HepG2 (cell line): ENCODE results near the gene TAS1R3. TPM values are rescaled to one million over a fixed set of nuclear protein-coding genes. Genes with fewer than 3 reads are reported as not detected.

Experiments used
- AGO1 ChIP-seq: fragments of 200-400 bp; formaldehyde crosslinking; IDR thresholded peaks from 2 replicates; pipeline ENCODE4 v1.6.1; 2017; ENCODE audit warnings: mild to moderate bottlenecking, low read depth, low read length, moderate library complexity; ENCODE audit not compliant: poor library complexity, severe bottlenecking
- HES4 ChIP-seq: sonication (generic); formaldehyde crosslinking; IDR thresholded peaks from 2 replicates; pipeline ENCODE4 v1.9.0; 2021; ENCODE audit warnings: mild to moderate bottlenecking, missing genetic modification reagents, borderline replicate concordance
- HNRNPUL1 ChIP-seq: fragments of 200-400 bp; formaldehyde crosslinking; IDR thresholded peaks from 2 replicates; pipeline ENCODE4 v1.6.1; 2017; ENCODE audit warnings: low read depth, mild to moderate bottlenecking, low read length, moderate library complexity
- HOXA9 ChIP-seq: sonication (generic); formaldehyde crosslinking; IDR thresholded peaks from 2 replicates; pipeline ENCODE4 v1.8.1; 2022; ENCODE audit warnings: missing genetic modification reagents, mild to moderate bottlenecking, moderate library complexity, borderline replicate concordance
- IKZF1 ChIP-seq: fragments of 450-650 bp; IDR thresholded peaks from 2 replicates; pipeline ENCODE4 v1.7.1; 2016
- ZBTB21 ChIP-seq: sonication (generic); formaldehyde crosslinking; IDR thresholded peaks from 2 replicates; pipeline ENCODE4 v1.4.0; 2020; ENCODE audit warnings: missing genetic modification reagents
- ZNF263 ChIP-seq: sonication (generic); formaldehyde crosslinking; IDR thresholded peaks from 2 replicates; pipeline ENCODE4 v1.4.0; 2020; ENCODE audit warnings: missing genetic modification reagents
- ZNF343 ChIP-seq: sonication (generic); formaldehyde crosslinking; IDR thresholded peaks from 2 replicates; pipeline ENCODE4 v1.4.0; 2020; ENCODE audit warnings: mild to moderate bottlenecking, missing genetic modification reagents
- ZNF841 ChIP-seq: sonication (generic); formaldehyde crosslinking; IDR thresholded peaks from 2 replicates; pipeline ENCODE4 v1.8.1; 2023; ENCODE audit warnings: missing genetic modification reagents, borderline replicate concordance
- polyA plus RNA-seq, 8 experiments: library from polyadenylated mRNA; depleted of rRNA in 3 of 8; stranded (reverse) in 7 of 8; unstranded in 1 of 8; fragments of >200 nt; fragmentation: Illumina TruSeq in 4 of 8; extraction: Trizol in 4 of 8; gene quantifications; 2 replicates each; pipeline versions ENCODE4 v1.2.1 to v1.2.3, GENCODE V29; 2011 to 2016; ENCODE audit warnings: low read depth in 4 of 8, missing spikeins in 1 of 8, mixed read lengths in 1 of 8; ENCODE audit not compliant: insufficient read depth in 1 of 8
- total RNA-seq, 5 experiments: library from RNA; depleted of rRNA; stranded (reverse); fragments of >200 nt; fragmentation: Illumina TruSeq; extraction: Trizol; gene quantifications; 2 replicates each; pipeline ENCODE4 v1.2.3, GENCODE V29; 2016; ENCODE audit warnings: low read depth in 1 of 5
- TF ChIP-seq, protein P1 (sequence below): sonication (generic); formaldehyde crosslinking; conservative IDR thresholded peaks from 2 replicates; pipeline ENCODE4 v1.8.0; 2022; ENCODE audit warnings: missing genetic modification reagents
- TF ChIP-seq, protein P2 (sequence below): IDR thresholded peaks from 2 replicates; pipeline ENCODE4 v1.6.1; 2012; ENCODE audit warnings: low read length, improper control_type of control experiment
- TF ChIP-seq, protein P3 (sequence below): sonication (generic); formaldehyde crosslinking; IDR thresholded peaks from 2 replicates; pipeline ENCODE4 v1.9.0; 2021; ENCODE audit warnings: missing genetic modification reagents, mild to moderate bottlenecking, borderline replicate concordance
- TF ChIP-seq, protein P4 (sequence below): sonication (generic); formaldehyde crosslinking; IDR thresholded peaks from 2 replicates; pipeline ENCODE4 v1.4.0; 2020; ENCODE audit warnings: mild to moderate bottlenecking, low read depth, missing genetic modification reagents
- TF ChIP-seq, protein P5 (sequence below): sonication (generic); formaldehyde crosslinking; IDR thresholded peaks from 2 replicates; pipeline ENCODE4 v1.4.0; 2020; ENCODE audit warnings: missing genetic modification reagents
- TF ChIP-seq, protein P6 (sequence below): sonication (generic); formaldehyde crosslinking; IDR thresholded peaks from 2 replicates; pipeline ENCODE4 v1.5.1; 2020; ENCODE audit warnings: mild to moderate bottlenecking, missing genetic modification reagents

Gene TAS1R3
- total and polyA plus RNA-seq, 2 of the 13 experiments (the other 11 are each of a cell fraction or from before 2014, with no cell fraction given): 0.13 to 0.15 TPM

DNA sequence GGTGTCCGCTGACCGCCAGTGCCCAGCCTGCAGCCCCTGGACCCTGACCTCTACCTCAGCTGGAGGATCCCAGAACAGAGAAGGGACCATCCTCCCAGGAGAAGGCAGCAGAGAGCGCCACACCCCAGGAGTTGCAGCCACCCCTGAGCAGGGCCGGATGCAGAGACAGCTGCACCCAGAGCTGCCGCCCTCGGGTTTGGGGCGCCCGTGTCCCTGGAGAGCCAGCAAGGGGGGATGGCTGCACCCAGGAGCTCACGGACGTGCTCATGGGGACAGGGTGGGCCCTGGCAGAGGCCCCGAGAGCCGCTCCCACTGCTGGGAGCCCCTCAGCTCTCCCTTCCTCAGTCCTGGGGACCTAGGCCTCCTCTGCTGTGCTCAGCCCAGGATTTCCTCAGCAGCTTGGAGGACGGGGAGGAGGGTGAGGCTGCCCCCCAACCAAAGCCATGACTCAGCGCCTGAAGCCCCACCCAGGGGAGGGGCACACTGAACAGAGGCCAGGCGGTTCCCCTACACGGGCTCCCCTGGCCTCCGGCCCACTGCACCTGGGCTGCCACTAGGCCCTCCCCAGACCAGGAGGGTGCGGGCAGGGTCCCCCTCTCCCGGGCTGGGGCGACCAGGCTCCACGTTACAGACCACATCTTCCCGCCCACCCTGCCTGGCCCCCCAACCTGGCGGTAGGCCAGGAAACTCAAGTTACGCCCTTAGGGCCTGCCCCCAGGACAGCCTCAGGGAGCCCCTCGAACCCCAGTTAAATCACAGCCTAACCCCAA lies 25.6 kb upstream of the TAS1R3 start (continued):
- TF ChIP-seq ZNF841 (CRISPR knock-in tag) (no peak), HOXA9 (CRISPR knock-in tag) (0 out of 2 replicates have a peak, but pooled peaks have one; percentile 26), HES4 (CRISPR knock-in tag) (no peak), ZNF343 (no peak), ZBTB21 (CRISPR knock-in tag) (no peak), ZNF263 (CRISPR knock-in tag) (peak; percentile 98), HNRNPUL1 (no peak), IKZF1 (no peak), AGO1 (no peak)
- TF ChIP-seq, protein P1, sequence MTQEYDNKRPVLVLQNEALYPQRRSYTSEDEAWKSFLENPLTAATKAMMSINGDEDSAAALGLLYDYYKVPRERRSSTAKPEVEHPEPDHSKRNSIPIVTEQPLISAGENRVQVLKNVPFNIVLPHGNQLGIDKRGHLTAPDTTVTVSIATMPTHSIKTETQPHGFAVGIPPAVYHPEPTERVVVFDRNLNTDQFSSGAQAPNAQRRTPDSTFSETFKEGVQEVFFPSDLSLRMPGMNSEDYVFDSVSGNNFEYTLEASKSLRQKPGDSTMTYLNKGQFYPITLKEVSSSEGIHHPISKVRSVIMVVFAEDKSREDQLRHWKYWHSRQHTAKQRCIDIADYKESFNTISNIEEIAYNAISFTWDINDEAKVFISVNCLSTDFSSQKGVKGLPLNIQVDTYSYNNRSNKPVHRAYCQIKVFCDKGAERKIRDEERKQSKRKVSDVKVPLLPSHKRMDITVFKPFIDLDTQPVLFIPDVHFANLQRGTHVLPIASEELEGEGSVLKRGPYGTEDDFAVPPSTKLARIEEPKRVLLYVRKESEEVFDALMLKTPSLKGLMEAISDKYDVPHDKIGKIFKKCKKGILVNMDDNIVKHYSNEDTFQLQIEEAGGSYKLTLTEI: no peak
- TF ChIP-seq, protein P2, sequence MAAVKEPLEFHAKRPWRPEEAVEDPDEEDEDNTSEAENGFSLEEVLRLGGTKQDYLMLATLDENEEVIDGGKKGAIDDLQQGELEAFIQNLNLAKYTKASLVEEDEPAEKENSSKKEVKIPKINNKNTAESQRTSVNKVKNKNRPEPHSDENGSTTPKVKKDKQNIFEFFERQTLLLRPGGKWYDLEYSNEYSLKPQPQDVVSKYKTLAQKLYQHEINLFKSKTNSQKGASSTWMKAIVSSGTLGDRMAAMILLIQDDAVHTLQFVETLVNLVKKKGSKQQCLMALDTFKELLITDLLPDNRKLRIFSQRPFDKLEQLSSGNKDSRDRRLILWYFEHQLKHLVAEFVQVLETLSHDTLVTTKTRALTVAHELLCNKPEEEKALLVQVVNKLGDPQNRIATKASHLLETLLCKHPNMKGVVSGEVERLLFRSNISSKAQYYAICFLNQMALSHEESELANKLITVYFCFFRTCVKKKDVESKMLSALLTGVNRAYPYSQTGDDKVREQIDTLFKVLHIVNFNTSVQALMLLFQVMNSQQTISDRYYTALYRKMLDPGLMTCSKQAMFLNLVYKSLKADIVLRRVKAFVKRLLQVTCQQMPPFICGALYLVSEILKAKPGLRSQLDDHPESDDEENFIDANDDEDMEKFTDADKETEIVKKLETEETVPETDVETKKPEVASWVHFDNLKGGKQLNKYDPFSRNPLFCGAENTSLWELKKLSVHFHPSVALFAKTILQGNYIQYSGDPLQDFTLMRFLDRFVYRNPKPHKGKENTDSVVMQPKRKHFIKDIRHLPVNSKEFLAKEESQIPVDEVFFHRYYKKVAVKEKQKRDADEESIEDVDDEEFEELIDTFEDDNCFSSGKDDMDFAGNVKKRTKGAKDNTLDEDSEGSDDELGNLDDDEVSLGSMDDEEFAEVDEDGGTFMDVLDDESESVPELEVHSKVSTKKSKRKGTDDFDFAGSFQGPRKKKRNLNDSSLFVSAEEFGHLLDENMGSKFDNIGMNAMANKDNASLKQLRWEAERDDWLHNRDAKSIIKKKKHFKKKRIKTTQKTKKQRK: no peak
- TF ChIP-seq, protein P3, sequence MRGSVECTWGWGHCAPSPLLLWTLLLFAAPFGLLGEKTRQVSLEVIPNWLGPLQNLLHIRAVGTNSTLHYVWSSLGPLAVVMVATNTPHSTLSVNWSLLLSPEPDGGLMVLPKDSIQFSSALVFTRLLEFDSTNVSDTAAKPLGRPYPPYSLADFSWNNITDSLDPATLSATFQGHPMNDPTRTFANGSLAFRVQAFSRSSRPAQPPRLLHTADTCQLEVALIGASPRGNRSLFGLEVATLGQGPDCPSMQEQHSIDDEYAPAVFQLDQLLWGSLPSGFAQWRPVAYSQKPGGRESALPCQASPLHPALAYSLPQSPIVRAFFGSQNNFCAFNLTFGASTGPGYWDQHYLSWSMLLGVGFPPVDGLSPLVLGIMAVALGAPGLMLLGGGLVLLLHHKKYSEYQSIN: no peak
- TF ChIP-seq, protein P4, sequence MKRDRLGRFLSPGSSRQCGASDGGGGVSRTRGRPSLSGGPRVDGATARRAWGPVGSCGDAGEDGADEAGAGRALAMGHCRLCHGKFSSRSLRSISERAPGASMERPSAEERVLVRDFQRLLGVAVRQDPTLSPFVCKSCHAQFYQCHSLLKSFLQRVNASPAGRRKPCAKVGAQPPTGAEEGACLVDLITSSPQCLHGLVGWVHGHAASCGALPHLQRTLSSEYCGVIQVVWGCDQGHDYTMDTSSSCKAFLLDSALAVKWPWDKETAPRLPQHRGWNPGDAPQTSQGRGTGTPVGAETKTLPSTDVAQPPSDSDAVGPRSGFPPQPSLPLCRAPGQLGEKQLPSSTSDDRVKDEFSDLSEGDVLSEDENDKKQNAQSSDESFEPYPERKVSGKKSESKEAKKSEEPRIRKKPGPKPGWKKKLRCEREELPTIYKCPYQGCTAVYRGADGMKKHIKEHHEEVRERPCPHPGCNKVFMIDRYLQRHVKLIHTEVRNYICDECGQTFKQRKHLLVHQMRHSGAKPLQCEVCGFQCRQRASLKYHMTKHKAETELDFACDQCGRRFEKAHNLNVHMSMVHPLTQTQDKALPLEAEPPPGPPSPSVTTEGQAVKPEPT (CRISPR knock-in tag): no peak
- TF ChIP-seq, protein P5, sequence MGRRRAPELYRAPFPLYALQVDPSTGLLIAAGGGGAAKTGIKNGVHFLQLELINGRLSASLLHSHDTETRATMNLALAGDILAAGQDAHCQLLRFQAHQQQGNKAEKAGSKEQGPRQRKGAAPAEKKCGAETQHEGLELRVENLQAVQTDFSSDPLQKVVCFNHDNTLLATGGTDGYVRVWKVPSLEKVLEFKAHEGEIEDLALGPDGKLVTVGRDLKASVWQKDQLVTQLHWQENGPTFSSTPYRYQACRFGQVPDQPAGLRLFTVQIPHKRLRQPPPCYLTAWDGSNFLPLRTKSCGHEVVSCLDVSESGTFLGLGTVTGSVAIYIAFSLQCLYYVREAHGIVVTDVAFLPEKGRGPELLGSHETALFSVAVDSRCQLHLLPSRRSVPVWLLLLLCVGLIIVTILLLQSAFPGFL (CRISPR knock-in tag): no peak
- TF ChIP-seq, protein P6, sequence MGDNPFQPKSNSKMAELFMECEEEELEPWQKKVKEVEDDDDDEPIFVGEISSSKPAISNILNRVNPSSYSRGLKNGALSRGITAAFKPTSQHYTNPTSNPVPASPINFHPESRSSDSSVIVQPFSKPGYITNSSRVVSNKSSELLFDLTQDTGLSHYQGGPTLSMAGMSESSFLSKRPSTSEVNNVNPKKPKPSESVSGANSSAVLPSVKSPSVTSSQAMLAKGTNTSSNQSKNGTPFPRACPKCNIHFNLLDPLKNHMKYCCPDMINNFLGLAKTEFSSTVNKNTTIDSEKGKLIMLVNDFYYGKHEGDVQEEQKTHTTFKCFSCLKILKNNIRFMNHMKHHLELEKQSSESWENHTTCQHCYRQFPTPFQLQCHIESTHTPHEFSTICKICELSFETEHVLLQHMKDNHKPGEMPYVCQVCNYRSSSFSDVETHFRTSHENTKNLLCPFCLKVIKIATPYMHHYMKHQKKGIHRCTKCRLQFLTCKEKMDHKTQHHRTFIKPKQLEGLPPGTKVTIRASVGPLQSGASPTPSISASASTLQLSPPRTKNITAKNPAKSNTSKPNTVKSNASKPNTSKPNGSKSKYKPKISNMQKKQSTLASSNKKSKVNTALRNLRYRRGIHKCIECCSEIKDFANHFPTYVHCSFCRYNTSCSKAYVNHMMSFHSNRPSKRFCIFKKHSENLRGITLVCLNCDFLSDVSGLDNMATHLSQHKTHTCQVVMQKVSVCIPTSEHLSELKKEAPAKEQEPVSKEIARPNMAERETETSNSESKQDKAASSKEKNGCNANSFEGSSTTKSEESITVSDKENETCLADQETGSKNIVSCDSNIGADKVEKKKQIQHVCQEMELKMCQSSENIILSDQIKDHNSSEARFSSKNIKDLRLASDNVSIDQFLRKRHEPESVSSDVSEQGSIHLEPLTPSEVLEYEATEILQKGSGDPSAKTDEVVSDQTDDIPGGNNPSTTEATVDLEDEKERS (CRISPR knock-in tag): no peak
